GM13977 (cell line): ENCODE data around the gene CTSZ.

ENCODE experiments used
- DNase-seq: peaks from one replicate; pipeline ENCODE4 v3.0.0; 2012; ENCODE audit warnings: low spot score
- in situ Hi-C: fragments of 300-500 bp; cut with MboI; formaldehyde crosslinking; loops from one replicate; pipeline ENCODE4 v1.12.0; 2022; ENCODE audit warnings: low sequenced_read_pairs, low pct_unique_long_range_greater_than_20kb, mixed read lengths, inconsistent platforms; ENCODE audit not compliant: unreplicated experiment
- TF ChIP-seq, protein P1 (sequence below): IDR thresholded peaks from 2 replicates; pipeline ENCODE4 v1.5.1; 2012; ENCODE audit warnings: mild to moderate bottlenecking, control low read depth; ENCODE audit not compliant: insufficient read depth; ENCODE audit errors: extremely low read depth, missing control alignments

CTSZ gene

DNA sequence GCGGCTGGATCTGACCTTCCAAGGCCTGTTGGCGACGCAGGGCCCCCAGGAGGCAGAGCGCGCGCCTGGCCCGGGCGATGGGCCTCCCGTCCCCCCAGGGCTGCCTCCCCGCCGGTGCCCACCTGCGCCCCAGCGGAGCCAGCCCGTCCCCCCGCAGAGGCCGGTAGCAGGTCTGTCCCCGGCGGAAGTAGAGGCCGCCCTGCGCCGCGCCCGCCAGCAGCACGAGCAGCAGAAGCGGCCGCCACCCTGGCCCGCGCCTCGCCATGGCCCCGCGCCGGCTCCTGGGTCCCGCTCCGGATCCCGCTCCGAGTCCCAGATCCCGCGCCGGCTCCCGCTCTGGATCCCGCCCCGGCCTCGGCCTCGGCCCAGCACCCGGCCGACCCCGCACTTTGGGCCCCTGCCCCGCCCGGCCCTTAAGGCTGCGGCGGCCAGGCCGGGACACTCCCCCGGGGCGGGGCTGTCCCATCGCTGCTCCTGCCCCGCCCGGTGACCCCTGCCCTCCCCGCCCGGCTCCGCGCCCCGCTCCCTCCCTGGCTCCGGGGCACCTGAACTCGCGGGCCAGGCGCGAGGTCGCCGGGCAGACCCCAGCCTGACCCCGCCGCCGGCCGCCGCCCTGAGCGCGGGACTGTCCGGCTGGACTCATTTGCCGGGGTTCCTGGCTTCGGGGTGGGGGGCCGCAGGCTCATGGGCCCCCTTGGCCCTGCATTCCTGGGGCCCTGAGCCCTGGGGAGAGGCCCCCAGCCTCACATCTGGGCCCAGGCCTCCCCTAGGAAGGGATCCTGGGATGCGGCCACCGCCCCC is at the start of gene CTSZ:
Gene CTSZ, minus strand, starts transcription at position 391 of the 801 bp plus-strand sequence. Its CDS starts 126 bp downstream, at position 265.
- TF ChIP-seq, protein P1, sequence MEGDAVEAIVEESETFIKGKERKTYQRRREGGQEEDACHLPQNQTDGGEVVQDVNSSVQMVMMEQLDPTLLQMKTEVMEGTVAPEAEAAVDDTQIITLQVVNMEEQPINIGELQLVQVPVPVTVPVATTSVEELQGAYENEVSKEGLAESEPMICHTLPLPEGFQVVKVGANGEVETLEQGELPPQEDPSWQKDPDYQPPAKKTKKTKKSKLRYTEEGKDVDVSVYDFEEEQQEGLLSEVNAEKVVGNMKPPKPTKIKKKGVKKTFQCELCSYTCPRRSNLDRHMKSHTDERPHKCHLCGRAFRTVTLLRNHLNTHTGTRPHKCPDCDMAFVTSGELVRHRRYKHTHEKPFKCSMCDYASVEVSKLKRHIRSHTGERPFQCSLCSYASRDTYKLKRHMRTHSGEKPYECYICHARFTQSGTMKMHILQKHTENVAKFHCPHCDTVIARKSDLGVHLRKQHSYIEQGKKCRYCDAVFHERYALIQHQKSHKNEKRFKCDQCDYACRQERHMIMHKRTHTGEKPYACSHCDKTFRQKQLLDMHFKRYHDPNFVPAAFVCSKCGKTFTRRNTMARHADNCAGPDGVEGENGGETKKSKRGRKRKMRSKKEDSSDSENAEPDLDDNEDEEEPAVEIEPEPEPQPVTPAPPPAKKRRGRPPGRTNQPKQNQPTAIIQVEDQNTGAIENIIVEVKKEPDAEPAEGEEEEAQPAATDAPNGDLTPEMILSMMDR = no peak
- in situ Hi-C loops = no loop called here
- DNase-seq = peak; percentile 85

DNA sequence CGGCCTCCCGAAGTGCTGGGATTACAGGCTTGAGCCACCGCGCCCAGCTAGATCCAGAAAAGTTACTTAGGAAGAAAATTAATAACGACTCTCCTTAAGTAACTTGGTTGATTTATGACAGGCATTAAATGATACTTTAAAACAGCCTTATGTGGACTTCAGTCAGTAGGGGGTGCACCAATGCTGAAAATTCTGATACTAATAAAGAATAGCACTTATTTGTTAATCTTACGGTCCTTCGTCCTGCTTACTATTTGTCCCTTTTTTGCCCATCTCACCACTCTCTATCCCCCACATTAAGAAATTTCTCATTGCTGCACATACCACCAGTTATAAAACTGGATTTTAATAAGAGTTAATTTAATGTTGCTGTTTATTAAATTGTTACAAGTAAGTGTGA is 48.2 kb upstream of the CTSZ start:
- TF ChIP-seq, protein P1 = peak; percentile 40
- DNase-seq = no peak
- in situ Hi-C loops = no loop called here

DNA sequence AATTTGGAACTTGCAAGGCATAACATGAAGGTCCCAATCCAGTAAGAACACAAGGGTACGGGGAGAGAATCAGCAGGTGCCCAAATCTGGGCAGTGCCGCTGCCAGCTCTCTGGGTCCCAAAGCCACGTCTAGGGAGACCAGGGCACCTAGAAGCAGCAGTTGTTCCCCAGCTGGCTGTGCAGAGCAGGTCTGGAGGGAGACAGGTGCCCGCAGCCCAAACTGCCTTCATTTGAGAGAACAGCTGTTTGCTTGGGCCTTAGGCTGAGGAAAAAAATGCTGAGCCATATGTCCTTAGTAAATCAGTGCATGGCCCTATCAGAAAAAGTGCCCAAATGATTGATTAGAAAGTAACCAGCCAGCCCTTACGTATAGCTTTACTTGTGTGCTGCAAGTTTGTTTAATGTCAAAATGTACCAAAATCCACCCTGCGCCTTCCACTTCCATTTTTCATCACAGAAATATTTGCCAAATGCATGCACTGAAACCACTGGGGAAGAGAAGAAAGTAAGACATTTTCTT is 44.7 kb upstream of the CTSZ start:
- TF ChIP-seq, protein P1 = no peak
- in situ Hi-C loops = no loop called here
- no peak for DNase-seq

DNA sequence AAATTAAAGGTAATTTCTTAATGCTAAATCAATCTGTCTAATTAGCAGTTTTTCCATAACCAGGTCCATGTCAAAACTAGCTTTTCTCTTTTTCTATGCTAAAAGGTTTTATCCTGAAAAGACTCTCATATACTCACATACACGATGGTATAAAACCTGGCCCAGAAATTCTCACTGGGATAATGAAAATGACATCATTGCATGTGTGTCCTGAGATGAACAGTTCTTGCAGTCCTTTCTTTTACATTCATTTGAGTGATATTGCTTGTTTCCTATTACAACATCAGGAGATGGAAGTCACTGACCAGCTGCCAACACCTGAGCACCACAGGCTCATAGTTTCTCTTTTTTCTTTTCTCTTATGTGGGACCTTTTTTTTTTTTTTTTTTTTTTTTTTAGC is 43.4 kb upstream of the CTSZ start:
- TF ChIP-seq, protein P1 = no peak
- in situ Hi-C loops = no loop called here
- no peak for DNase-seq

DNA sequence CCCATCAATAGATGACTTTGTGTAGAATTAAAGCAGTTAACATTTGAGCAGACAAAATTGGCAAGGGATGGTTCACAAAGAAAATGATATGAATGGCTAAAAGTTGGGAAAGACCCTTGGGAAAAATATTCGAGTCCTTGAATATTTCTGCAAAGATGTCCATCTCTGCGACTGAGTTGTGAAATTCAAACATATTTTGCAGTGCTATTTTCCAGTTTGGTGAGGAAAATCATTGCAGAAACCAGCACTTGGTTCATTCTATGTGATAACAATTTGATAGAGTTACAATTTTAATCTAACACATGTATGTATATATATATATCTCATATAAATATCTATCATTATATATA is 41.6 kb upstream of the CTSZ start:
- TF ChIP-seq, protein P1 = no peak
- no peak for DNase-seq
- in situ Hi-C loops = no loop called here

DNA sequence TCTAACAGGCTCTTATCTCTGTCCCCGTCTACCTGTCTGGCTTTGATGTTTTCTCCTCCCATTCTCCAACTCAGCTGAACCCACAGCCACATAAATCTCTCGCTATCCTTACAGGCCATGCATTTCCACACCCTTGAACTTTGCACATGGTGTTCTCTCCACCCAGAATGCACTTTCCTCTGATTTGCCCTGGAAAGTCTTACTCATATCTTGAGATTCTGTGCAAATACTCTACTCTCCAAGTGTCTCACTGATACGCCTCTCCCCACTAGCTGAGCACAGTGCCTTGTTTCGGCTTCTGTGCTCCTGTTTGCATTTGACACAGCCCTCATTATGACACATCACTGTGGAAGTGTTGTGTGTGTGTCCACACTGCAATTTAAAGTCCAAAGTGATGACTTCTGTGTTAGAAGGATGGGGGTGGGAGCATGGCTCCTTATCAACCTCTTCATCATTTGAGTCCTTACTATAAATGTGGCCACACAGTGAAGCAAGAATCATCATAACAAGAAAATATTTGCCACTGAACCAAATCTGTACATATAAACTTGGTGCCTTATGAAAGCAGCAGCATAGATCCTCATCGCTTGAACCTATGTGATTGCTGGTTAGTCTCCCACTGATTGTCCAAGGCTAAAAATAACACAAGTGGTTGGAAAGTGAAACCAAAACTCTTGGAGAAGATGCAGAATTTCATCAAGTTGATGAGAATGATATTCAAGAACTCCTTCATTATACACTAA is 41.1 kb upstream of the CTSZ start:
- TF ChIP-seq, protein P1 = no peak
- DNase-seq = no peak

More for the DNA sequence above, 41.1 kb upstream of the CTSZ start:
- in situ Hi-C loops = no loop called here
